Smooth muscle cell (in vitro differentiated cells): ENCODE data around the gene PITPNB. TPM values are rescaled to one million over a fixed set of nuclear protein-coding genes. Genes with fewer than 3 reads are reported as not detected.

Experiments used
- DNase-seq: peaks from one replicate; lab custom pipeline; 2025; ENCODE audit not compliant: unreplicated experiment; lab: John Stamatoyannopoulos, UW
- H2AFZ ChIP-seq: fragments of 200-600 bp; sonication (generic); 2 replicates; pipeline ENCODE4 v1.6.0; 2016; ENCODE audit warnings: antibody characterized with exemption, low read depth, mild to moderate bottlenecking
- H3F3A ChIP-seq: fragments of 200-600 bp; sonication (generic); 2 replicates; pipeline ENCODE4 v1.6.0; 2017; ENCODE audit warnings: antibody characterized with exemption, low read depth
- H3K27ac ChIP-seq: fragments of 200-600 bp; sonication (generic); 2 replicates; pipeline ENCODE4 v1.5.1; 2016; ENCODE audit warnings: low read depth, mild to moderate bottlenecking
- H3K27me3 ChIP-seq: fragments of 200-600 bp; sonication (generic); 2 replicates; pipeline ENCODE4 v1.6.1; 2016; ENCODE audit warnings: low read depth, mild to moderate bottlenecking
- H3K36me3 ChIP-seq: fragments of 200-600 bp; sonication (generic); 2 replicates; pipeline ENCODE4 v1.5.1; 2016; ENCODE audit warnings: low read depth
- H3K4me1 ChIP-seq: fragments of 200-600 bp; sonication (generic); 2 replicates; pipeline ENCODE4 v1.5.1; 2016; ENCODE audit warnings: low read depth
- H3K4me2 ChIP-seq: fragments of 200-600 bp; sonication (generic); 2 replicates; pipeline ENCODE4 v1.6.0; 2016; ENCODE audit warnings: mild to moderate bottlenecking
- H3K4me3 ChIP-seq: fragments of 200-600 bp; sonication (generic); 2 replicates; pipeline ENCODE4 v1.5.1; 2016; ENCODE audit warnings: mild to moderate bottlenecking
- H3K79me2 ChIP-seq: fragments of 200-600 bp; sonication (generic); 2 replicates; pipeline ENCODE4 v1.6.0; 2016; ENCODE audit warnings: low read depth, mild to moderate bottlenecking
- H3K9ac ChIP-seq: fragments of 200-600 bp; sonication (generic); 2 replicates; pipeline ENCODE4 v1.6.0; 2016; ENCODE audit warnings: low read depth
- H3K9me3 ChIP-seq: fragments of 200-600 bp; sonication (generic); replicated peaks from 2 replicates; pipeline ENCODE4 v1.5.1; 2016; ENCODE audit warnings: low read depth
- H4K20me1 ChIP-seq: fragments of 200-600 bp; sonication (generic); 2 replicates; pipeline ENCODE4 v1.6.0; 2016; ENCODE audit warnings: low read depth
- CTCF ChIP-seq: fragments of 200-600 bp; sonication (generic); IDR thresholded peaks from 2 replicates; pipeline ENCODE4 v1.5.1; 2017; ENCODE audit warnings: borderline replicate concordance, mild to moderate bottlenecking, antibody characterized with exemption; ENCODE audit not compliant: insufficient read depth, poor library complexity, severe bottlenecking
- WGBS: methylation state at CpG from one replicate; pipeline ENCODE4 v1.1.7; 2016; ENCODE audit warnings: low lambda C conversion rate; 5-methylcytosine and 5-hydroxymethylcytosine counted together
- polyA plus RNA-seq: library from polyadenylated mRNA; unstranded; fragments of >200 nt; fragmentation: Nextera tagmentation; extraction: Ambion mirVana; gene quantifications from 2 replicates; pipeline ENCODE4 v1.2.1, GENCODE V29; 2016
- total RNA-seq: library from RNA; depleted of rRNA; stranded (reverse); fragments of >200 nt; gene quantifications from 2 replicates; pipeline ENCODE4 v1.2.3, GENCODE V29; 2014

Gene PITPNB
- total and polyA plus RNA-seq, 2 experiments from 2014 or later, result 37.8 to 47.0 TPM

- H3K27me3 ChIP-seq, result no peaks in the 10 kb centered on the region
- H2AFZ ChIP-seq, result no peak overlapping the region
- TF ChIP-seq CTCF, result no peak
- no peak for DNase-seq
- no peaks in the 10 kb centered on the region for H4K20me1 ChIP-seq
- H3K36me3 ChIP-seq, result no peaks in the 10 kb centered on the region
- no peaks in the 10 kb centered on the region for H3F3A ChIP-seq
- H3K4me1 ChIP-seq, result no peaks in the 10 kb centered on the region
- H3K9ac ChIP-seq, result no peak overlapping the region
- H3K4me3 ChIP-seq, result no peak overlapping the region
- no peaks in the 10 kb centered on the region for H3K79me2 ChIP-seq
- no peaks in the 10 kb centered on the region for H3K9me3 ChIP-seq
- H3K27ac ChIP-seq, result peak overlapping the region; percentile 39
- H3K4me2 ChIP-seq, result no peak overlapping the region
- 71% methylated on average over 3 of the region's 3 CpGs for WGBS
Measured at GRCh38 chr22:27952091-27952490, 33.0 kb upstream of the PITPNB start.

- no peaks in the 10 kb centered on the region for H3F3A ChIP-seq
- H3K36me3 ChIP-seq, result no peaks in the 10 kb centered on the region
- DNase-seq, result no peak
- TF ChIP-seq CTCF, result no peak
- H3K9ac ChIP-seq, result no peak overlapping the region
- no peak overlapping the region for H3K4me2 ChIP-seq
- no peaks in the 10 kb centered on the region for H4K20me1 ChIP-seq
- H3K27ac ChIP-seq, result no peak overlapping the region
- no peaks in the 10 kb centered on the region for H3K9me3 ChIP-seq
- no peaks in the 10 kb centered on the region for H3K79me2 ChIP-seq
- no peak overlapping the region for H2AFZ ChIP-seq
- H3K27me3 ChIP-seq, result no peaks in the 10 kb centered on the region
- H3K4me3 ChIP-seq, result no peak overlapping the region
- no peaks in the 10 kb centered on the region for H3K4me1 ChIP-seq
- WGBS, result 97% methylated on average over 3 of the region's 3 CpGs
Measured at GRCh38 chr22:27949421-27949820, 30.4 kb upstream of the PITPNB start.

GRCh38 chr22:27948569-27948968 is 29.5 kb upstream of the PITPNB start:
- no peak for DNase-seq
- 95% methylated on average over 2 of the region's 2 CpGs for WGBS
- H3K27me3 ChIP-seq, result no peaks in the 10 kb centered on the region

More at GRCh38 chr22:27948569-27948968, 29.5 kb upstream of the PITPNB start:
- Histone ChIP-seq H3K9ac (no peak overlapping the region), H2AFZ (no peak overlapping the region), H3K9me3 (no peaks in the 10 kb centered on the region), H3F3A (no peaks in the 10 kb centered on the region), H3K79me2 (no peaks in the 10 kb centered on the region), H3K4me2 (no peak overlapping the region), H4K20me1 (no peaks in the 10 kb centered on the region), H3K4me3 (no peak overlapping the region), H3K27ac (no peak overlapping the region), H3K36me3 (no peaks in the 10 kb centered on the region), H3K4me1 (no peaks in the 10 kb centered on the region)
- no peak for TF ChIP-seq CTCF
